ENCODE results near the gene TMEM179.

Gene TMEM179

DNA sequence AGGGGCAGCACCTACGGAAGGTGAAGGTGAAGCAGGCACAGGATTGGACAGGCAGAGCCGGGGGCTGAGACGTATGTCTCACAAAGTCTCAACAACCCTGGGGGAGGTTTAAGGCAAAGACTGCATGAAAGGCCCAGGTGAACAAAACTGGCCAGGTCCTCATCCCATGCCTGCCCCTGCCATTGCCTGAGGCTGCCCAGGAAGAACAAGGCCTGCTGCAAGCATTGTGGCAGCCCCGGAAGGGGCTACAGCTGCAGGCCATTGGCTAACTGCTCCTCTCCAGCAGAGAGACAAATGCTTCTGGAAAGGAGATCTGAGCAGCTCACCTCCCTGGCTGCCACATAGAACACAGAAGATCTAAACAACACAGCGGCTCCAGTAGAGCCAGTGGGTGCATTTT lies 20.4 kb upstream of the TMEM179 start:
- no peak overlapping the region for H3K9ac ChIP-seq (ENCODE audit: low read depth in 1 of 2, low read length in 2 of 2)
- no peak overlapping the region for H3K27ac ChIP-seq (ENCODE audit: low read depth, low read length)
- no peaks in the 10 kb centered on the region for H3K27me3 ChIP-seq (ENCODE audit: control insufficient read depth in 1 of 2, insufficient read depth in 2 of 2, low read length in 2 of 2)
- H3K4me3 ChIP-seq (ENCODE audit: low read depth in 1 of 2, low read length in 2 of 2), result no peak overlapping the region
- no peaks in the 10 kb centered on the region for H3K4me1 ChIP-seq (ENCODE audit: control insufficient read depth in 1 of 2, insufficient read depth in 2 of 2, low read length in 2 of 2)
- H3K36me3 ChIP-seq (ENCODE audit: control insufficient read depth in 1 of 2, insufficient read depth in 2 of 2, low read length in 2 of 2), result no peaks in the 10 kb centered on the region
- peaks cover 2 to 14% of the 10 kb centered on the region in 2 donors for H3K9me3 ChIP-seq (ENCODE audit: control insufficient read depth in 1 of 2, low read length in 2 of 2)

DNA sequence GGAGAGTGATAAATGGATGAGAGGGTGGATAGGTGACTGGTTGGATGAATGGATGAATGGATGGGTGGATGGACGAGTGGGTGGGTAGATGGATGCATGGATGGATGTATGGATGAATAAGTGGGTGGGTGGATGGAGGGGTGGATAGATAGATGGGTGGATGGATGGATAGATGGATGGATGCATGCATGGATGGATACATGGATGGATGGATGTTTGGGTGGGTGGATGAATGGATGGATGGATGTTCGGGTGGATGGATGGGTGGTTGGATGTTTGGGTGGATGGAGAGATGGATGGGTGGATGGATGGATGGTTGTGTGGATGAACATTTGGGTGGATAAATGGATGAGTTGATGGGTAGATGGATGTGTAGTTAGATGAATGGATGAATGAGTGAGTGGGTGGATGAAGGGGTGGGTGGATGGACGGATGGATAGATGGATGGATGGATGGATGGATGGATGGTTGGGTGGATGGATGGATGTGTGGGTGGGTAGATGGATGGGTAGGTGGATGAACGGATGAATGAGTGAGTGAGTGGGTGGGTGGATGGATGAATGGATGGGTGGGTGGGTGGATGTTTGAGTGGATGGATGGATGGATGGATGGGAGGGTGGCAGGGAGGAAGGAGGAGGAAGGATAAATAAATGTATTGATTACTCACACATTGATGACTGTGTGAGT lies 9.7 kb upstream of the TMEM179 start:
- Histone ChIP-seq H3K4me1 (ENCODE audit: control insufficient read depth in 1 of 2, insufficient read depth in 2 of 2, low read length in 2 of 2) (no peaks in the 10 kb centered on the region), H3K36me3 (ENCODE audit: control insufficient read depth in 1 of 2, insufficient read depth in 2 of 2, low read length in 2 of 2) (no peaks in the 10 kb centered on the region), H3K9ac (ENCODE audit: low read depth in 1 of 2, low read length in 2 of 2) (no peak overlapping the region), H3K27me3 (ENCODE audit: control insufficient read depth in 1 of 2, insufficient read depth in 2 of 2, low read length in 2 of 2) (peaks cover 7 to 9% of the 10 kb centered on the region in 2 donors), H3K4me3 (ENCODE audit: low read depth in 1 of 2, low read length in 2 of 2) (no peak overlapping the region), H3K27ac (ENCODE audit: low read depth, low read length) (no peak overlapping the region), H3K9me3 (ENCODE audit: control insufficient read depth in 1 of 2, low read length in 2 of 2) (no peaks in the 10 kb centered on the region)

- Histone ChIP-seq H3K4me3 (ENCODE audit: low read depth in 1 of 2, low read length in 2 of 2) (no peak overlapping the region), H3K27me3 (ENCODE audit: control insufficient read depth in 1 of 2, insufficient read depth in 2 of 2, low read length in 2 of 2) (peaks cover 0 to 7% of the 10 kb centered on the region in 2 donors), H3K4me1 (ENCODE audit: control insufficient read depth in 1 of 2, insufficient read depth in 2 of 2, low read length in 2 of 2) (no peaks in the 10 kb centered on the region), H3K9ac (ENCODE audit: low read depth in 1 of 2, low read length in 2 of 2) (no peak overlapping the region), H3K27ac (ENCODE audit: low read depth, low read length) (no peak overlapping the region), H3K36me3 (ENCODE audit: control insufficient read depth in 1 of 2, insufficient read depth in 2 of 2, low read length in 2 of 2) (no peaks in the 10 kb centered on the region), H3K9me3 (ENCODE audit: control insufficient read depth in 1 of 2, low read length in 2 of 2) (no peaks in the 10 kb centered on the region)
Measured at GRCh38 chr14:104611881-104612280, 7.3 kb upstream of the TMEM179 start.

- Histone ChIP-seq H3K4me1 (ENCODE audit: control insufficient read depth in 1 of 2, insufficient read depth in 2 of 2, low read length in 2 of 2) (no peaks in the 10 kb centered on the region), H3K9ac (ENCODE audit: low read depth in 1 of 2, low read length in 2 of 2) (no peak overlapping the region), H3K4me3 (ENCODE audit: low read depth in 1 of 2, low read length in 2 of 2) (no peak overlapping the region), H3K9me3 (ENCODE audit: control insufficient read depth in 1 of 2, low read length in 2 of 2) (no peaks in the 10 kb centered on the region), H3K27ac (ENCODE audit: low read depth, low read length) (no peak overlapping the region), H3K27me3 (ENCODE audit: control insufficient read depth in 1 of 2, insufficient read depth in 2 of 2, low read length in 2 of 2) (peaks cover 0 to 5% of the 10 kb centered on the region in 2 donors), H3K36me3 (ENCODE audit: control insufficient read depth in 1 of 2, insufficient read depth in 2 of 2, low read length in 2 of 2) (no peaks in the 10 kb centered on the region)
Measured at GRCh38 chr14:104610749-104611310, 6.3 kb upstream of the TMEM179 start.

DNA sequence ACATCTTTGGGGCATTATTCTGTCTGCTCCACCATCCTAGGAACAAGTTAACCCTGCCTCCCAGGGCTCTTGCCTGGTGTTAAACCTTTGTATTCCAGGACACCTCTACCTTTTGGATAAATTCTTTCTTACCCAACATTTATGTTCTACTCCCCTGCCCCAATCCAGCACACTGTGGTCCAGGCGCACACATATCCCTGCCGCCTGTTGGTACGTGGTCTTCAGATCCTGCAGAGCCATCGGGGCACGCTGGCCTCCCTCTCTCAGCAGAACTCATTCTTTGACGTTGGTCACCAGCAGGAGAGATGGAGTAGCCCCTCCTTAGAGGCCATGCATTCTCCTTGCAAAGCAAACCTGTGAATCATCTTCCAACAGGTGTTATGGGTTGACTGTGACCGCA lies 5.1 kb upstream of the TMEM179 start:
- no peaks in the 10 kb centered on the region for H3K9me3 ChIP-seq (ENCODE audit: control insufficient read depth in 1 of 2, low read length in 2 of 2)
- H3K9ac ChIP-seq (ENCODE audit: low read depth in 1 of 2, low read length in 2 of 2), result no peak overlapping the region
- H3K27me3 ChIP-seq (ENCODE audit: control insufficient read depth in 1 of 2, insufficient read depth in 2 of 2, low read length in 2 of 2), result peaks cover 7 to 8% of the 10 kb centered on the region in 2 donors
- H3K4me3 ChIP-seq (ENCODE audit: low read depth in 1 of 2, low read length in 2 of 2), result no peak overlapping the region
- H3K36me3 ChIP-seq (ENCODE audit: control insufficient read depth in 1 of 2, insufficient read depth in 2 of 2, low read length in 2 of 2), result no peaks in the 10 kb centered on the region
- no peaks in the 10 kb centered on the region for H3K4me1 ChIP-seq (ENCODE audit: control insufficient read depth in 1 of 2, insufficient read depth in 2 of 2, low read length in 2 of 2)
- no peak overlapping the region for H3K27ac ChIP-seq (ENCODE audit: low read depth, low read length)

DNA sequence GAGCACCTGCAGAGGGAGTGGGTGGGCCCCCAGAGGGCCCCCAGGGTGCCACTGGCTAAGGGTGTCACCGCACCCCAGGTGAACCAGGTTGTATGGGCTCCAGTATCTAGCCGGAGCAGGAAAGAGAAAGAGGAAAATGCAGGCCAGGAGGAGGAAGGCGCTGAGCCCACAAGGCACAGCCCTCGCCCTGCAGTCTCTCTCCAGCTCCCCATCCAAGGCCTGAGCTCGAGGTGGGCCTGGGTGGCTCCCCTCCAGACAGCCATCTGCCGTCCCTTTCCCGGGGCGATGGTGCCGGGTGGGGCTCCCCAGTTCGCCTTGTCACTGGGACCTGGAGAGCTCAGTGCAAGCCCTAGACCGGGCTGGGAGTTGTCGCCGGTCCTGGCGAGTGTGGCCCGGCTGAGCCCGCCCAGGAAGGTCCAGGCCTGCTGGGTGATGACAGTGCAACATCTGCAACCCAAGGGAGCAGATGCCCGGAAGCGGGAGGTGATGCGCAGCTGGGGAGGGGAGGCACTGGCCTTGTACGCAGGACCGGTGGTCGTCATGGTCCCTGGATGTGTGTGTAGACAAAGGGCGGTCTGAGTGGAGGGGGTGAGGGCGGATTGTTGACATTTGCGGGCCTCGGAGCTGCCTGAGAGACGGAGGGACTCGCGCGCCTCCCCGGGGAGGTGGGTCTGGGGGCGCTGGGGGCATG lies 716 bp downstream of the TMEM179 start:
- H3K9ac ChIP-seq (ENCODE audit: low read depth in 1 of 2, low read length in 2 of 2), result no peak overlapping the region
- H3K27ac ChIP-seq (ENCODE audit: low read depth, low read length), result no peak overlapping the region
- no peaks in the 10 kb centered on the region for H3K4me1 ChIP-seq (ENCODE audit: control insufficient read depth in 1 of 2, insufficient read depth in 2 of 2, low read length in 2 of 2)
- H3K27me3 ChIP-seq (ENCODE audit: control insufficient read depth in 1 of 2, insufficient read depth in 2 of 2, low read length in 2 of 2), result peaks cover 8 to 29% of the 10 kb centered on the region in 2 donors
- H3K36me3 ChIP-seq (ENCODE audit: control insufficient read depth in 1 of 2, insufficient read depth in 2 of 2, low read length in 2 of 2), result no peaks in the 10 kb centered on the region
- H3K9me3 ChIP-seq (ENCODE audit: control insufficient read depth in 1 of 2, low read length in 2 of 2), result no peaks in the 10 kb centered on the region
- no peak overlapping the region for H3K4me3 ChIP-seq (ENCODE audit: low read depth in 1 of 2, low read length in 2 of 2)

GRCh38 chr14:104602933-104603325 lies 1.6 kb downstream of the TMEM179 start:
- no peaks in the 10 kb centered on the region for H3K4me1 ChIP-seq (ENCODE audit: control insufficient read depth in 1 of 2, insufficient read depth in 2 of 2, low read length in 2 of 2)
- no peak overlapping the region for H3K4me3 ChIP-seq (ENCODE audit: low read depth in 1 of 2, low read length in 2 of 2)
- H3K36me3 ChIP-seq (ENCODE audit: control insufficient read depth in 1 of 2, insufficient read depth in 2 of 2, low read length in 2 of 2), result no peaks in the 10 kb centered on the region
- H3K9me3 ChIP-seq (ENCODE audit: control insufficient read depth in 1 of 2, low read length in 2 of 2), result no peaks in the 10 kb centered on the region
- no peak overlapping the region for H3K9ac ChIP-seq (ENCODE audit: low read depth in 1 of 2, low read length in 2 of 2)
- H3K27ac ChIP-seq (ENCODE audit: low read depth, low read length), result no peak overlapping the region
- peaks cover 8 to 29% of the 10 kb centered on the region in 2 donors for H3K27me3 ChIP-seq (ENCODE audit: control insufficient read depth in 1 of 2, insufficient read depth in 2 of 2, low read length in 2 of 2)

GRCh38 chr14:104602315-104602932 lies 2.1 kb downstream of the TMEM179 start:
- peaks cover 8 to 29% of the 10 kb centered on the region in 2 donors for H3K27me3 ChIP-seq (ENCODE audit: control insufficient read depth in 1 of 2, insufficient read depth in 2 of 2, low read length in 2 of 2)
- no peak overlapping the region for H3K4me3 ChIP-seq (ENCODE audit: low read depth in 1 of 2, low read length in 2 of 2)
- no peaks in the 10 kb centered on the region for H3K9me3 ChIP-seq (ENCODE audit: control insufficient read depth in 1 of 2, low read length in 2 of 2)
- H3K36me3 ChIP-seq (ENCODE audit: control insufficient read depth in 1 of 2, insufficient read depth in 2 of 2, low read length in 2 of 2), result no peaks in the 10 kb centered on the region
- H3K27ac ChIP-seq (ENCODE audit: low read depth, low read length), result no peak overlapping the region
- no peaks in the 10 kb centered on the region for H3K4me1 ChIP-seq (ENCODE audit: control insufficient read depth in 1 of 2, insufficient read depth in 2 of 2, low read length in 2 of 2)
- no peak overlapping the region for H3K9ac ChIP-seq (ENCODE audit: low read depth in 1 of 2, low read length in 2 of 2)

DNA sequence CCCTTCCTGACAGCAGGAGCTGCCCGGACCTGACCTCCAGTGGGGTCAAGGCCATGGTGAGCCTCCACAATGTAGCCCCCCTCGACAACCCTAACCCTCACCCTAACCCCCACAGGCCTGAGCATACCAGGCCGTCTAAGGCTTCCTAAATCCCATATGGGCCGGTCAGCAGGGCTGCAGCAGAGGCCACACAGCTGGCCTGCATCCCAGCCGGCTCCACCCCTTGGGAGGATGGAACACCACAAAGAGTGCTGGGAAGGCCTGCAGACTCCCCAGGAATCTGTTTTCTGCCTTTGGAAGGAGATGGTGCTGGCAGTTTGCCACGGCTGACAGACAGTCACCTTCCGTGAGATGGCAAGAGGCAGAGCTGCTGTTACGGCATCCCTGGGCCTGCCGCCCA lies 2.8 kb downstream of the TMEM179 start:
- Histone ChIP-seq H3K27ac (ENCODE audit: low read depth, low read length) (no peak overlapping the region), H3K9ac (ENCODE audit: low read depth in 1 of 2, low read length in 2 of 2) (no peak overlapping the region), H3K36me3 (ENCODE audit: control insufficient read depth in 1 of 2, insufficient read depth in 2 of 2, low read length in 2 of 2) (no peaks in the 10 kb centered on the region), H3K4me3 (ENCODE audit: low read depth in 1 of 2, low read length in 2 of 2) (no peak overlapping the region), H3K27me3 (ENCODE audit: control insufficient read depth in 1 of 2, insufficient read depth in 2 of 2, low read length in 2 of 2) (peaks cover 8 to 29% of the 10 kb centered on the region in 2 donors), H3K4me1 (ENCODE audit: control insufficient read depth in 1 of 2, insufficient read depth in 2 of 2, low read length in 2 of 2) (no peaks in the 10 kb centered on the region), H3K9me3 (ENCODE audit: control insufficient read depth in 1 of 2, low read length in 2 of 2) (no peaks in the 10 kb centered on the region)

GRCh38 chr14:104600805-104601204 lies 3.8 kb downstream of the TMEM179 start:
- H3K27ac ChIP-seq (ENCODE audit: low read depth, low read length), result no peak overlapping the region
- H3K36me3 ChIP-seq (ENCODE audit: control insufficient read depth in 1 of 2, insufficient read depth in 2 of 2, low read length in 2 of 2), result no peaks in the 10 kb centered on the region
- no peaks in the 10 kb centered on the region for H3K9me3 ChIP-seq (ENCODE audit: control insufficient read depth in 1 of 2, low read length in 2 of 2)
- no peaks in the 10 kb centered on the region for H3K4me1 ChIP-seq (ENCODE audit: control insufficient read depth in 1 of 2, insufficient read depth in 2 of 2, low read length in 2 of 2)
- H3K27me3 ChIP-seq (ENCODE audit: control insufficient read depth in 1 of 2, insufficient read depth in 2 of 2, low read length in 2 of 2), result peaks cover 8 to 29% of the 10 kb centered on the region in 2 donors
- H3K9ac ChIP-seq (ENCODE audit: low read depth in 1 of 2, low read length in 2 of 2), result no peak overlapping the region
- H3K4me3 ChIP-seq (ENCODE audit: low read depth in 1 of 2, low read length in 2 of 2), result no peak overlapping the region

Measured in duodenal mucosa (tissue), 2 donors.